IPS-11a (cell line): ENCODE data around the gene CCDC60.

Experiments
- H3K4me3 ChIP-seq: one replicate; pipeline ENCODE4 v1.5.1; 2013; ENCODE audit warnings: low read depth, low read length, control low read depth

Gene CCDC60

DNA sequence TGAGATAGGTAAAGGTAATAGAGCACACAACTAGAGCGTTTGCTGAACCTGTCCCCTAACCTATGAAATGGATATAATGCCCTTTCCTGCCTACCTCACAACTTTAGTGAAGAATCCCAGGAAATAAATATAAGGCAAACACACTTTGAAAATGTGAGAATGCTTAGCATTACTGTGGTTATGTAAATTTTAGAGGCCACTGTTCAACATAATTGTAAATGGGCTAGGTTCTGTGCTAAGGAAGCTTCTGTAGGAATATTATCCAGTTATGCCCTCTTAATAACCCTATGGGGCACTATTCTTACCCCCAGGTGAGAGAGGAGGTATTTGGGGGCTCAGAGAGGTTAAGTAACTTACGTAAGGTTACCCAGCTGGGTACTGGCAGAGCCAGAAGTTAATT, 166.5 kb downstream of the CCDC60 start:
- no peak overlapping the region for H3K4me3 ChIP-seq

DNA sequence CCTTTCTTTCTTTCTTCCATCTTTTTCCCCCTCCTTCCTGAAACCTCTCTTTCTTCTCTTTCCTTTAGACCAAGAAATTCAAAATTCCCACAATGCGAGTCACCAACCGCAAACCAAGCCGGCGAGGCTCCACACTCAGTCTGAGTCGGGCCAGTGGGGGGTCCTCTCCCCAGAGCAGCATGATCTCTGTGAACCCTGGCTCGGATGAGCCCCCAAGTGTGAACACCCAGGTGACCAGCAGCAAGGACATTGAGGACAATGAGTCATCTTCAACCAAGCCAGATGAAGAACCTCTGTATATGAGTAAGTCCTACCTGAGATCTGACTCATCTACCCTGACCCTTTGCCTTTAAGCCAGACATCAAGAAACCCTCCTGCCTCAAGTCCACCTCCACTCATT, 170.5 kb downstream of the CCDC60 start:
- H3K4me3 ChIP-seq, result no peak overlapping the region

DNA sequence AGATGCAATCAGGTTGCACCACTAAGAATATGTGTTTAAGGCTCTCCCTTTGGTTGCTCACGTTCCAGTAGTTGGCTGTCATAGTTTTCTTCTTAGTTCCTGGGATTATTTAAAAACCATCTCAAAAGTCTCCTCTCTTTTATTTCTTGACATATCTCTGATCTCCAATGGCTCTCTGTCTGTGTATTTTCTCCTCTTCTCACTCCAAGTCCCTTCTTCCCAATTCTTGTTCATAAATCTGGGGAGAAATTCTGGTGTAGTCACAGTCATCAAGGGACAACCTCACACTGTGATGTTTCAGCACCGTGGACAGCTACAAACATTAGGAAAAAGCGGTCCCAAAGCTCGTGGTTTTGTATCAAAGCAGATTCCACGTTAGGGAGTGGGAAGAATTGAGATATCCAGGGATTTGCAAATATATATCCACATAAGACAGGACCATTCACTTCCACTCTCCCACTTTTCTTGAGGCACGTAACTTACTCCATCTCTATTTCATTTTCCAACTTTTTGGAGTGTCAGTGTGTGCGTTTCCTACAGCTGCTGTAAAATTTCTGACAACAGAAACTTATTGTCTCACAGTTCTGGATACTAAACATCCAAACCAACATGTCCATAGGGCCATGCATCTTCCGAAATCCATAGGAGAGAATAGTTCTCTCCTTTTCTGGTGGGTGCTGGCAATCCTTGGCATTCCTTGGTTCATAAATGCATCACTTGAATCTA, 178.4 kb downstream of the CCDC60 start:
- no peak overlapping the region for H3K4me3 ChIP-seq

DNA sequence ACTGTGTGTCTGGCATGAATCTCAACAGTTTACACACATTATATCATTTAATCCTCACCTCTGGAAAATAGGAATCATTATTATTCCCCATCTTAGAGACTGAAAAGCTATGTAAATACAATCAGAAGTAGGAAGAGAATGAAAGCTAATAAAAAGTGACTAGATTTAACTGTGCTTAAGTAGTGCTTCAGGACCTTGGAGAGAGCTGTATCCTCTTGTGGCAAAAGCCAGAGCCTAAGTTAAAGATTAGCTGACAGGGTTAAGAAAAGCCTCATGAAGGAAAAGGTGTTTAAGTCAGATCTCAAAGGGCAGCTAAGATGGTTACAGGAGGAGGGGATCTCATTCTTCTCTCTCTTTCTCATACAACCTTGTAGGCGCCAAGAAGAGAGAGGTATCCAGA, 193.7 kb downstream of the CCDC60 start:
- H3K4me3 ChIP-seq, result no peak overlapping the region

DNA sequence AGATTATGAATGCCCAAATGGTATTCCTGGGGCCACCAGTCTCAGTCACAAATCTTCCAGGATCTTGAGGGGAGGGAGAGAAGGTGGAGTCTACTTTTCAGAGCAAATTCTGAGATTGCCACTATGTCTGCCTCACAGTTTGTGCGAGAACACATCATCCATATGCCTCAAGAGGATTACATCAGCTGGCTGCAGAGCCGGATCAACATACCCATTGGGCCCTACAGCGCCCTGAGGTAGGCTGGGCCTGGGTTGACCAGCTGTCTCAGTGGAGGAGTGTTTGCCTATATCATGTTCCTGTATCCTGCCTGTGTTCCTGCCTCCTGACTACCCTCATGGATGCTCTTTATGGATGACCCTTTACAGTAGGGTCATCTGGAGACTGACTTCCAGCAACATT, 205.9 kb downstream of the CCDC60 start:
- H3K4me3 ChIP-seq, result no peak overlapping the region

DNA sequence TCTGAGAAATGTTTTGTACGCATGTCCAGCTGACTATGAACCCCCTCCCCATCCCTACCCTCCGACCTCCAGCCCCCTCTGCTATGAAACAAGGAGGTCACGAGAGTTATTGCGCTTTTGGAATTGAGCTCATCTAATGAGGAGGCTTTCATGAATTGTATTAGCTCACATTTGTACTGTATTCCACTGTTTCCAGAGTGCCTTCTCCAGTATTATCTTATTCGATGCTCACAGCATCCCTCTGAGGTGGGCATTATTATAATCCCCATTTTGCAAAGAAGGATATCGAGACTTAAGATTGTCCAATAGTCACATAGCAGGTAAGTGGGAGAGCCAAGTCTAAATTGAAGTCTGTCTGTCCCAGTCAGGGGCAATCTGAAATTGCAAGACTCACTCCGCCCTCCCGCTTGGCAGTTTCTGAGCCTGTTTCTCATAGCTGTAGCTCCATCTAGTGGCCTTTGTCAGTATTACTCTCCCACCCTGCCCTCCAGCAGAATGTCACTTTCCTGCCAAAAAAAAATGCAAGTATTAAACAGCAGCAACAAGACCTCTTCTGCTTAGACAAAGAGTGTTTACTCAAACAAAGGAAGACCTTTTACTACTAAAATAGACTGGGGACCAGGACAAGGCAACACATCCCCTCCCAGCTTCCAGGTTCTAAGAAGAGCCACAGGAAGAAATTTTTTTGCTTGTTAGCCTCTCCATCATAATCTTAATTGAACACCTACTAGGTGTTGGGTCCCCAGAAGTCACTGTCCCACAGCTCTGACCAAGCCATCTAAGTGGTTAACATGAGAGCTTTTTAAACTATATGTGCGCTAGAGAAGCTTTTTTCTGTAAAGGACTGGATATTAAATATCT, 210.5 kb downstream of the CCDC60 start:
- H3K4me3 ChIP-seq, result no peak overlapping the region

DNA sequence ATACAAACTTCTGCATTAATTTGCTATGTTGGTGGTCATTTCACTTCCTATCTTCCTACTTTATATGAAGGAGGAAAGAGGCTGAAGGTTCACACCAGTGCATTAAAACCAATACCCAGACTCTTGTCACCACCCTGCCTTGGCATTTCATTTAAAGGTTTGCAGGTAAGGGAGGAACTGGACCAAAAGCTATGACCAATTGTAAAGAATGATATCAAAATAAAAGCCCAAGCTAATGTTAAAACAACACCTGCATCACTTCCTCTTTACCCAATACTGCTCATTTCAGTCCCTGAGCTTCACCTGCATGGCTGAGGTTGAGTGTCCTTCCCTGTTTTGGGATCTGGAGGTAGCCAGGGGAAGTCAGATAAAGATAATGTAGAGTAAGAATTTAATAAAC, 211.8 kb downstream of the CCDC60 start:
- no peak overlapping the region for H3K4me3 ChIP-seq

DNA sequence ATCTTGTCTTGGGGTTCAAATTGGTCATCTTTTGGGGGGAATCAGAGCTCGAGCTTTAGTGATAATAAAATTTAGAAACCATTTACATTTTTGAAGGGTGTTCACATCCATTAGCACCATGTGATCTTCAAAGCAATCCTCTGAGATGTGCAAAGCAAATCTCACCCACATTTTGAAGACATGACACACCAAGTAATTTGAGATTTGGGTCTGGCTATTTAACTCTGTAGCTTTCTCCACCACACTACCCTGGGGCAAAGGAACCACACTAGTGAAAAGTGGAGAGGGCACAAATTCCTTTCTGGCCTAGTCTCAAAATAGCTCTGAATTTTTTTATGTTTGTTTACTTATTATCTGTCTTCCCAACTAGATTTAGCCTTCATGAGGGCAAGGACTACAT, 212.5 kb downstream of the CCDC60 start:
- H3K4me3 ChIP-seq, result no peak overlapping the region

DNA sequence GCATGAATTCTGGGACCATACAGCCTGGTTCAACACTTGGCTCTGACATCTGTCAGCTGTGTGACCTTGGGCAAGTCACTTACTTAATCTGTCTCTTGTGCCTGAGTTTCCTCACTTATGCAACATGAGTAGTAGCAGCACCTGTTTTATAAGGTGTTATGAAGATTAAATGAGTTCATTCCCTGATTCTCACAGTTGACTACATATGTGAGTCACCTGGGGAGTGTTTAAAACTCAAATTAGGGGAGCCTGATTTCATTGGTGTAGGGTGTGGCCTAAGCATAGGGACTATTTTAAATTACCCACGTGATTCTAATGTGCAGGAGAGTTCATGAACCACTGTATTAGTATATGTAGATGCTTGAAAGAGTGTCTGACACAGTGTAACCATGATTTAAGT, 222.3 kb downstream of the CCDC60 start:
- H3K4me3 ChIP-seq, result no peak overlapping the region

DNA sequence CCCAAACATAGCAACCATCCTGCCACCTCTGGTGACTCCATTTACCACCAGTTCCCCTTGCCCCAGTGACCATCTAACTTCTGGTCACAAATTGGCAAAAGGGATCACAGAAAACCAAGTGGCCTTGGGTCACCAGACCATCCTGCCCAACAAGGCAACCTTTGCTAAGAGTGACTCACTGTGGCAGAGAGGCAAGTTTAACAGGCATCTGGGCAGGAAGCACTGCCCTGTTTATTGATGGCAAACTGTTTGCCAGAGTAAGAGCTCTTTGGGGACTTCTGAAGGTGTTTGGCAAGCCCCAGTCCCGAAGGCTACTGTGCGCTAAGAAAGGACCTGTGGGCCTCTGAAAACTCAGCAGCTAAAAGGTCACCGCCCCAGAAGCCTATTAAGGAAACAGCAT, 230.9 kb downstream of the CCDC60 start:
- H3K4me3 ChIP-seq, result no peak overlapping the region

DNA sequence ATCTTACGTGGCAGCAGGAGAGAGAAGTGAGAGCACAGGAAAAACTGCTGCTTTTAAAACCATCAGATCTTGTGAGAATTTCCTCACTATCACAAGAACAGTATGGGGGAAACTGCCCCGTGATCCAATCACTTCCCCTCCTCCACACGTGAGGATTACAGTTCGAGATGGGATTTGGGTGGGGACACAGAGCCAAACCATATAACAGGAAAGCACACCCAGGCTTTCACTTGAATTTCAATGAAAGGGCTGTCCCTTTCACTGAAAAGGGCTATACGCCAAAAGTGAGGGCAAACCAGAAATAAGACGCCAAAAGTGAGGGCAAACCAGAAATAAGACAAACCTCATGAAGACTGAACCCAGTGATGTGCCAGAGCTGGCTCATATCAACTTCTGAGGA, 236.2 kb downstream of the CCDC60 start:
- H3K4me3 ChIP-seq, result no peak overlapping the region

DNA sequence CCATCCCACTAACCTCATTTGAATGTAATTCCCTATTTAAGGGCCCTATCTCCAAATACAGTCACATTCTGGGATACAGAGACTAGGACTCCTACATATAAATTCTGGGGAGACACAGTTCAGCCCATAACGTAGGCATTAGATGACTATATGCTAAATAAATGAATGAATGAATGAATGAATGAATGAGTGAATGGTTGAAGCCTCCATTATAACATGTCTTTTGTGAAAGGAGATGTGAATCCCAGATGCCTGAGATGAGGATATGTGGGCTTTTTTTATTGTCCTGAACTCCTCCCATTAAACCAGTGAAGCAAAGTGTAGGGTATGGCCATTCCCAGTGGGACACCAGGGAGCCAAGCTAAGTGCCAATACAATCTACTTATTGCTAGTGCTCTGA, 238.6 kb downstream of the CCDC60 start:
- H3K4me3 ChIP-seq, result no peak overlapping the region

DNA sequence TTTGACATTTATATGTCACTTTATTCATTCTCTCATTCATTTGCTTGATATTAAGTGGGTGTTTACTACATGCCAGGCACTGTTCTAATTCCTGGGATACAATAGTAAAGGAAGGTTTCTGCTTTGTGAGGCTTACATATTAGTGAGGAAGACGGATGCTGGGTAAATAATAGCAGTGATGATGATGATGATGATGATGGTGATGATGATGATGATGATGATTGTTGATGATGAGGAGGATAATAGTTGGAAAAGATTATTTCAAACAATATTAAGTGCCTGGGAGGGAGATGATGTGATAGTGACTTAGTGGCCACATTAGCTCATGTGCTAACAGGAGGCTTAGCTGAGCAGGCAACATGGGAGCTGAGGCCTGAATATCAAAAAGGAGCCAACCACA, 239.7 kb downstream of the CCDC60 start:
- H3K4me3 ChIP-seq, result no peak overlapping the region

DNA sequence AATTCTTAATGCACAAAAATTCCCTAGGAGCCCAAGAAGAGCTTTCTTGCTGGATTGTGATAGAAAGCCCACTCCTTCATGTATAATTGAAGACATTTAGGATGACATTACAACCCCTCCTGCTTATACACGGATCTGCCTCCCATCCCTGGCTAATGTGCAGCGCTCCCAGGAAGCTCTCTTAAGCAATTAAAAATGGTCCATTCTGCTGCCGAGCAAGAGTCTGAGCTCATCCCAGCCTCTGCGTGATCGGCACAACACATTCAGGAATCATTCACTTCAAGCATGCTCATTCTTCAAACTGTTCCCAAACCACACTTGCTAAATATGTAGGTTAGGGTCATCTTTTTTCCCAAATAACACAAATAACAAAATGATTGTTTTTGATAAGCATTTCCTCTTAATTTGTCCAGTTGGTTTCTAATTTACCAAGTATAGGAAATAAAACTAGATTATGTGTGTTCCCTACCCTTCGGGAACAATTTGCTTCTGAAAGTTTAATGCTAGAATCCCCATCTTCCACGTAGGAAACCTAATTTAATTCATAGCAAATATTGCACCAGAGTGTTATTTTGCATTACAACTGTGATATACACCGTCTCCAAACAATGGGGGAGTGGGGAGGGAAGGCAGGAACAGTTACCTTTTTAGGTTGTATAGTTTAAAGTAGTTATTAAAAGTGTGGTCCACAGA, 241.7 kb downstream of the CCDC60 start:
- H3K4me3 ChIP-seq, result no peak overlapping the region

DNA sequence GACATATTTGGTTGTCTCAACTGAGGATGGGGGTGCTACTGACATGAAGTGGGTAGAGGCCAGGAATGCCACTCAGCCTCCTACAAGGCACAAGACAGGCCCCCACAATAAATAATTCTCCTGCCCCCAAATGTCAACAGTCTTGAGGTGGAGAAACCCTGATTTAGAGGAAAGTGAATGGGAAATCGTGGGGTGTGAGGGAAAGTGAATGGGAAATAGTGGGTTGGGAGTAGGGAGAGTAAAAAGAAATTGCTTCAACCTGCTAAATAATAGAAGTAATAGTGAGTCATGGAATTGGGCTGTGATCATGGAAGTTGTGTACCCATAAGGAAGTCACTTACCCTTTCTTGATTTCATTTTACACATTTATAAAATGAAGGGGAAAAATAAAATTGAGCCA, 242.4 kb downstream of the CCDC60 start:
- no peak overlapping the region for H3K4me3 ChIP-seq

DNA sequence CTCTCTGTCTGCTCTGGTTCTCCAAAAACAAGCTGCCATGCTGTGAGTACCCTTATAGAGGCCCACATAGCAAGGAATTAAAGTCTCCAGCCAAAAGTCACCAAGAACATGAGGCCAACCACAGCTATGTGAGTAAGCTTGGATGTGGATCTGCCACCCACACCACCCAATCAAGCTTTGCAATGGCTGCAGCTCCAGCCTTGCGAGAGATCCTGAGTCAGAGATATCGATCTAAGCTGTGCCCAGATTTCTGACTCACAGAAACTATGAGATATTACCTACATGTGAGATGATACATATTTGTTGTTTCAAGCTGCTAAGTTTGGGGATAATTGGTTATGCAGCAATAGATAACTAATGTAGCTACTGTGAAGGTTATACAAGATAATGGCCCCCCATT, 243.6 kb downstream of the CCDC60 start:
- H3K4me3 ChIP-seq, result no peak overlapping the region

DNA sequence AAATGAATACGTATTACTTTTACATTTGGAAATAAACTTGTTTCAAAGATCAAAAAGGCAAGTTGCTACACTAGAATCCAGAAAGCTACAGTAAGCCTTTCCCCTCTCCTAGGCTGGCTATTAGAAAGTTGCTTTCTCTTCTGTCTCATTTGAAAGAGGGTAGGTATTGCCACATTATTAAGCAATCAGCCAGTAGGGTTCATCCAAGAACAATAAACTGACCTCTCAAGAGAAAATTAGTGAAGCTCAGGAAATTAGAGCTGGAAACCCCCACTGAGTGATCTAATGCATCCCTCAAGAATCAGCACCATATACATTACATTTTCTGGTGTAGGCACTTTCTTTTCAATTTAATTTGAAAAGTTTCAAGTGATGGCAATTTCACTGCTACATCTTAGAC, 254.6 kb downstream of the CCDC60 start:
- H3K4me3 ChIP-seq, result no peak overlapping the region

DNA sequence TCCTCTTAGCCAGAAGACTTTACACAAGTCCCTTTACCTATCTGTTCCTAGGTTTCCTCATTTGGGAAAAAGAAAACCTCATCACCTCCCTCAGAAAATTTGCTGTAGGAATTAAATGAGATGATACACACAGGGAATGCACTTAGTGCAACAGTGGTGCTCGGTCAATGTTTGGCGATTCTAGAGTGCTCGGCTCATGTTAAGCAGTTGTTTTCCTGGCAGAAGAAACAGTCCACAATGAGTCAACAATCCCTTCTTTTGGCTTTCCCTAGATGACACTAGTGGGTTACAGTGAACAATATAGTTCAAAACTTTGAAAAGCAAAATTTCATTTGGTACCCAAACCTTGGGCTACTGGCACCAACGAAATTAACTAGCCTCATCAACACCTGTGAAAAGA, 255.1 kb downstream of the CCDC60 start:
- no peak overlapping the region for H3K4me3 ChIP-seq
